ENCODE measurements around the gene ITCH. TPM values are rescaled to one million over a fixed set of nuclear protein-coding genes. Genes with fewer than 3 reads are reported as not detected.
A peak's percentile ranks its signal among the peaks of the same experiment; 100 is the strongest.

ITCH gene
- total RNA-seq, 4 donors from 2014 or later: 40.7 to 59.3 (median 45.9) TPM

DNA sequence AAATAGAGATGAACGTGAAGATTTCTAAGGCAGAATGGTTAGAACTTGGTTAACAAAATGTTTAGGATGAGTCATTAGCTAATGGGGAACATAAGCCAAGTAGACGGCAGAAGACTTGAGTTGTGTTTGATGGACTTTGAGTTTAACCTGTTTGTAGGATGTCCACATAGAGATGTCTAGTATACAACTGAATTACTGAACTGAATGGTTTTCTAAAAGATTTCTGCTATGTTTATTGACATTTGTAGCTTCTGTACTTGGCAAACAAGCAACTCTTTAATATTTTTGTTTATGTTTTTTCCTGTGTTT lies 98.7 kb downstream of the ITCH start:
- no peak overlapping the region for H3K4me3 ChIP-seq (ENCODE audit: low read depth, poor library complexity, severe bottlenecking)
- no peak for DNase-seq (ENCODE audit: low spot score in 2 of 2)
- intact Hi-C loops (cut with DNase I; ENCODE audit: low total_unique reads): no loop called here
- no peak for TF ChIP-seq POLR2A (IDR thresholded peaks at IDR 0.05)
- TF ChIP-seq, protein P1, sequence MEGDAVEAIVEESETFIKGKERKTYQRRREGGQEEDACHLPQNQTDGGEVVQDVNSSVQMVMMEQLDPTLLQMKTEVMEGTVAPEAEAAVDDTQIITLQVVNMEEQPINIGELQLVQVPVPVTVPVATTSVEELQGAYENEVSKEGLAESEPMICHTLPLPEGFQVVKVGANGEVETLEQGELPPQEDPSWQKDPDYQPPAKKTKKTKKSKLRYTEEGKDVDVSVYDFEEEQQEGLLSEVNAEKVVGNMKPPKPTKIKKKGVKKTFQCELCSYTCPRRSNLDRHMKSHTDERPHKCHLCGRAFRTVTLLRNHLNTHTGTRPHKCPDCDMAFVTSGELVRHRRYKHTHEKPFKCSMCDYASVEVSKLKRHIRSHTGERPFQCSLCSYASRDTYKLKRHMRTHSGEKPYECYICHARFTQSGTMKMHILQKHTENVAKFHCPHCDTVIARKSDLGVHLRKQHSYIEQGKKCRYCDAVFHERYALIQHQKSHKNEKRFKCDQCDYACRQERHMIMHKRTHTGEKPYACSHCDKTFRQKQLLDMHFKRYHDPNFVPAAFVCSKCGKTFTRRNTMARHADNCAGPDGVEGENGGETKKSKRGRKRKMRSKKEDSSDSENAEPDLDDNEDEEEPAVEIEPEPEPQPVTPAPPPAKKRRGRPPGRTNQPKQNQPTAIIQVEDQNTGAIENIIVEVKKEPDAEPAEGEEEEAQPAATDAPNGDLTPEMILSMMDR (IDR thresholded peaks at IDR 0.05): no peak
- 53 to 69% methylated on average over 2 of the region's 2 CpGs for WGBS, 2 donors

DNA sequence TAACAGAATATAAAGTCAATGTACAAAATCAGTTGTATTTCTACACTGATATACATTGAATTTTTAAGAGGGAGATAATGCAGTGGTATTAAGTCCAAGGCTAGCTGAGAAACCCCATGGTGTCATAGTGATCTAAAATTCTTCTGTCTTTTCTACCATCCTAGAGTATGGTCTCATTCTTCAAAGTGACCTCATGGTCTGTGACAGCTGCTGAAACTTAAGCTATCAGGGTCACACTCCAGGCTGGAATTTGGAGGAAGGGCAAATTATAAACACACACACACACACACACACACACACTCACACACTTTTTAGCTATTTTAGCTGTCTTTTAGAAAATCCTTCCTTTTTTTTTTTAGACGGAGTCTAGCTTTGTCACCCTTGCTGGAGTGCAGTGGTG lies 105.9 kb downstream of the ITCH start:
- no peak for TF ChIP-seq POLR2A (IDR thresholded peaks at IDR 0.05)
- TF ChIP-seq, protein P1 (IDR thresholded peaks at IDR 0.05): no peak
- intact Hi-C loops (cut with DNase I; ENCODE audit: low total_unique reads): no loop called here
- no peak for DNase-seq (ENCODE audit: low spot score in 2 of 2)
- H3K4me3 ChIP-seq (ENCODE audit: low read depth, poor library complexity, severe bottlenecking): no peak overlapping the region
- 90 to 92% methylated on average over 1 of the region's 1 CpG for WGBS, 2 donors

DNA sequence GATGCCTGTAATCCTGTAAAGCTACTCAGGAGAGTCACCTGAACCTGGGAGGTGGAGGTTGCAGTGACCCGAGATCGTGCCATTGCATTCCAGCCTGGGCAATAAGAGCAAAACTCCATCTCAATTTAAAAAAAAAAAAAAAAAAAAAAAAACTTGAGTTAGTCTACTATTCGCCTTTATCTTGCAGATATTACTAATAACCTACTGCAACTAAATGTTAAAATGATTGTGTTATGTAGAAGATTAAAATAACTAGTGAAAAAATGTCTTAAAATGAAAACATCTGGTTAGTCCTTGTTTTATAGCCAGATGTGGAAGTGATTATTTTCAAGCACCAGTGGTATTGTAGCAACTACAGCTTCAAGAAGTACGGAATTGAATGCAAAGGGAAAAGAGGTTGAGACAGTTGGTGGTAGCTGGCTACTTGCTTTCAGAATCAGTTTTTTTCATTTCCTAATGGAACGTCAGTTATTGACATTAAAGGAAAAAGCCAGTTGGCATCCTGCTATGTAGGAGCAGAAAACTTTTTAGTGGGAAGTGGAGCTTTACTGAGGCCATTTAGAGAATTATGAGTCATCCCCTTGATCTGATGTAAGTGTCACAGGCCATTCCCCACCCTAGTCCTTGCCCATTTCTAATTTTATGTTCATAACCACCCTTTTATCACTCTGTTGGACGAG lies 109.3 kb downstream of the ITCH start:
- no peak for DNase-seq (ENCODE audit: low spot score in 2 of 2)
- 48 to 57% methylated on average over 6 of the region's 6 CpGs for WGBS, 2 donors
- intact Hi-C loops (cut with DNase I; ENCODE audit: low total_unique reads): no loop called here
- no peak for TF ChIP-seq POLR2A (IDR thresholded peaks at IDR 0.05)
- TF ChIP-seq, protein P1 (IDR thresholded peaks at IDR 0.05): no peak
- H3K4me3 ChIP-seq (ENCODE audit: low read depth, poor library complexity, severe bottlenecking): no peak overlapping the region

DNA sequence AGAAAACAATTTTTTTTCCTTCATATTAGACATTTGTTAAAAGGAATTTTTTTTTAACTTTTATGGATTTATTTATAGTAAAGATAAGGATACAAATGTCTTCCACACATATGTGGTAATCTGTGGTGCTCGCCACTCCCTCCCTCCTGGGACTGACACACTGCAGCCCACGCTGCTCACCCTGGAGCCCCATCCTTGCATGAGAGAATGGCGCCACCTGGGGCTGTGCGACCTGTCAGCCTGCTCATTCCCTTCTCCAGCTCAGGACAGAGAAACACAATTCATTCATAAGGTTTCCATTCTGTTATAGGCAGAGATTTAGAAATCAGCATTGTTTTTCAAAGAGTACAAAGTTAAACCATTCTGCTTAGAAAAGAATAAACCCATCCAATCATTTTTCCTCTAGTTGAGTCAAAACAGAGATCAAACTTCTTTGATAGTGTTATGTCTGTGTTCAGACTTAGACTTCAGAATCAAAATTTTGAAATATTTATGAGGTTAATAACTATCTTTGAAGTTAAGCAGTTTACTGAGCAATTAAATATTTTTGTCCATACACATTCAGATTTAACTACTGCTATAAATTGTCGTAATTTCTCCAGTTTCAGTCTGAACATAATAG lies 110.3 kb downstream of the ITCH start:
- TF ChIP-seq, protein P1 (IDR thresholded peaks at IDR 0.05): no peak
- TF ChIP-seq POLR2A (IDR thresholded peaks at IDR 0.05): no peak
- H3K4me3 ChIP-seq (ENCODE audit: low read depth, poor library complexity, severe bottlenecking): no peak overlapping the region
- 61 to 67% methylated on average over 5 of the region's 5 CpGs for WGBS, 2 donors
- intact Hi-C loops (cut with DNase I; ENCODE audit: low total_unique reads): no loop called here
- peak; percentile 32 to 88 for DNase-seq (ENCODE audit: low spot score in 2 of 2)

DNA sequence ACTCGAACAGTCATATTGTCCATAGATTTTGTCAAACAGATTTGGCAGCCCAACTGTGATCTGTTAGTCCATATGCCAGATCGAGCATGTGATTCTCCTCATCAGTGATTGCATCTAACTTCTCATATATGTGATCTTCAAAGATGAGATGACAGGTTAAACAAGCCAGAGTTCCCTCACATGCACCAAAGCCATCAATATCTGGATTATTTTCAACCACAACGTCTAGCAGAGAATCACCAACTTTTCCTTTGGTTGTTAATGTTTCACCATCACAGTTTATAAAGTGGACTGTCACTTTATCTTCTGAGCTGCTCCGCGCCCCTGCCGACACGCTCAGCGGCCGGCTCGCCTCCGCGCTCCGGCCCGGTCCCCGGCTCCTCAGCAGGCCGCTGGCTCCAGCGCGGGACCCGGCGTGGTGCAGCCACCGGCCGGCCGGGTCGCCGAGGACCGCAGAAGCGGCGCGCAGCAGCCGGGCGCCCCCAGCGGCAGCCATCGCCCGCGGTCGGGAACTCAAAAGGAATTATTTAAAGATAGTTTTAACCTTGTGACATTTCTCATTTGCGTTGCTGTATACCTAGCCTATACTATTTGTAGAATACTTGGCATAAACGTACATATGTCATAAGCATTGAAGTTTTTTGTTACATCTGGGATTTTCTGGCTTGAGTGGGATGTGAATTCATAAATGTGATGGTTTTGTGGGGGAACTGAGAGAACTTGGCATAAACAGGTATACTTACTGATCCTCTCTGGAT lies 113.1 kb downstream of the ITCH start:
- DNase-seq (ENCODE audit: low spot score in 2 of 2): no peak
- H3K4me3 ChIP-seq (ENCODE audit: low read depth, poor library complexity, severe bottlenecking): no peak overlapping the region
- WGBS, 2 donors: 60 to 64% methylated on average over 38 of the region's 38 CpGs
- TF ChIP-seq, protein P1 (IDR thresholded peaks at IDR 0.05): no peak
- TF ChIP-seq POLR2A (IDR thresholded peaks at IDR 0.05): no peak
- intact Hi-C loops (cut with DNase I; ENCODE audit: low total_unique reads): no loop called here
